HG03575 (cell line): ENCODE measurements around the gene TIMMDC1.

ENCODE experiments used
- ATAC-seq: cut with Tn5 transposase; IDR thresholded peaks from one replicate; pipeline ENCODE4 v1.9.1; 2021; ENCODE audit not compliant: unreplicated experiment, insufficient number of reproducible peaks, low FRiP score; ENCODE audit errors: extremely low read depth

TIMMDC1 gene

GRCh38 chr3:119507404-119507803 lies 9.1 kb downstream of the TIMMDC1 start:
- ATAC-seq = no peak

GRCh38 chr3:119508172-119508845 lies 10.0 kb downstream of the TIMMDC1 start:
- no peak for ATAC-seq

GRCh38 chr3:119510690-119511089 lies 12.3 kb downstream of the TIMMDC1 start:
- no peak for ATAC-seq

- no peak for ATAC-seq
These were observed 16.3 kb downstream of the TIMMDC1 start for GRCh38 chr3:119514637-119515036.

- ATAC-seq = no peak
These were observed 18.8 kb downstream of the TIMMDC1 start for GRCh38 chr3:119517112-119517511.

- no peak for ATAC-seq
These were observed 19.7 kb downstream of the TIMMDC1 start for GRCh38 chr3:119518026-119518425.

- ATAC-seq = no peak
These were observed 26.8 kb downstream of the TIMMDC1 start for GRCh38 chr3:119524931-119525662.

GRCh38 chr3:119527714-119528113 lies 29.4 kb downstream of the TIMMDC1 start:
- ATAC-seq = no peak

- no peak for ATAC-seq
These were observed 31.5 kb downstream of the TIMMDC1 start for GRCh38 chr3:119529883-119530282.

GRCh38 chr3:119530456-119530855 lies 32.1 kb downstream of the TIMMDC1 start:
- no peak for ATAC-seq

GRCh38 chr3:119531151-119531550 lies 32.8 kb downstream of the TIMMDC1 start:
- ATAC-seq = no peak

GRCh38 chr3:119534296-119534695 lies 35.9 kb downstream of the TIMMDC1 start:
- no peak for ATAC-seq

GRCh38 chr3:119536757-119537156 lies 38.4 kb downstream of the TIMMDC1 start:
- no peak for ATAC-seq

GRCh38 chr3:119538772-119539171 lies 40.4 kb downstream of the TIMMDC1 start:
- no peak for ATAC-seq

GRCh38 chr3:119541547-119541946 lies 43.2 kb downstream of the TIMMDC1 start:
- ATAC-seq = no peak

- no peak for ATAC-seq
These were observed 43.9 kb downstream of the TIMMDC1 start for GRCh38 chr3:119542168-119542767.

- ATAC-seq = no peak
These were observed 44.8 kb downstream of the TIMMDC1 start for GRCh38 chr3:119543147-119543546.

GRCh38 chr3:119547227-119547626 lies 48.9 kb downstream of the TIMMDC1 start:
- ATAC-seq = no peak

- no peak for ATAC-seq
These were observed 50.0 kb downstream of the TIMMDC1 start for GRCh38 chr3:119548341-119548740.

- ATAC-seq = no peak
These were observed 52.0 kb downstream of the TIMMDC1 start for GRCh38 chr3:119550192-119550910.
